ENCODE measurements around the gene GJC1. TPM values are rescaled to one million over a fixed set of nuclear protein-coding genes. Genes with fewer than 3 reads are reported as not detected.

GJC1 gene
- total RNA-seq, 1 donor from 2014 or later: 75.2 TPM

- peaks cover 3% of the 10 kb centered on the region for H3K27me3 Mint-ChIP-seq
- no peak for DNase-seq (ENCODE audit: low spot score, unreplicated experiment)
- H3K4me1 Mint-ChIP-seq (ENCODE audit: low read depth): no peaks in the 10 kb centered on the region
- H3K27ac Mint-ChIP-seq: no peak overlapping the region
- H3K4me3 Mint-ChIP-seq (ENCODE audit: low read depth): no peak overlapping the region
- no peaks in the 10 kb centered on the region for H3K9me3 Mint-ChIP-seq (ENCODE audit: low read depth)
- peaks cover 4% of the 10 kb centered on the region for H3K36me3 Mint-ChIP-seq (ENCODE audit: insufficient read depth)
- TF ChIP-seq CTCF (IDR thresholded peaks at IDR 0.05; ENCODE audit: unreplicated experiment): no peak
These were observed 80.8 kb downstream of the GJC1 start for GRCh38 chr17:44749076-44749979.

Other genes with a start within 250 kb of the GJC1 start
- gene MEIOC, start 173.8 kb downstream of the GJC1 start, total RNA-seq: 0.69 and 0.86 TPM in 2 replicates
- gene CCDC43, start 140.5 kb downstream of the GJC1 start, total RNA-seq: 27.3 and 28.2 TPM in 2 replicates
- gene DBF4B, start 121.6 kb downstream of the GJC1 start, total RNA-seq: 22.6 and 27.2 TPM in 2 replicates
- 1.4 and 2.4 TPM in 2 replicates for gene ADAM11, start 71.3 kb downstream of the GJC1 start, total RNA-seq
- gene HIGD1B, start 17.6 kb upstream of the GJC1 start, total RNA-seq: not detected in 2 replicates
- 127 and 133 TPM in 2 replicates for gene EFTUD2, start 69.2 kb upstream of the GJC1 start, total RNA-seq
- not detected in 2 replicates for gene GFAP, start 85.2 kb upstream of the GJC1 start, total RNA-seq
- 27.7 and 32.2 TPM in 2 replicates for gene KIF18B, start 117.5 kb upstream of the GJC1 start, total RNA-seq
- 36.2 and 37.0 TPM in 2 replicates for gene C1QL1, start 138.0 kb upstream of the GJC1 start, total RNA-seq
- gene DCAKD, start 221.3 kb upstream of the GJC1 start, total RNA-seq: 65.0 and 68.1 TPM in 2 replicates
- 97.4 and 98.7 TPM in 2 replicates for gene NMT1, start 231.0 kb upstream of the GJC1 start, total RNA-seq

All from progenitor cell of endocrine pancreas (in vitro differentiated cells).